Kidney tubule cell (primary cell): ENCODE data around the gene CD44.
"Not testable (repeated sequence)": the region's sequence is repeated elsewhere in the genome, so short reads cannot be mapped to it uniquely, and the experiment has no call there.

Experiments used
- DNase-seq: peaks from one replicate; pipeline ENCODE4 v3.0.0-alpha.2; 2018; ENCODE audit warnings: low spot score

The CD44 gene

GRCh38 chr11:35214226-35214770 is 75.3 kb downstream of the CD44 start:
- DNase-seq: no peak

- peak; percentile 99 for DNase-seq
Measured at GRCh38 chr11:35214792-35215193, 75.8 kb downstream of the CD44 start.

GRCh38 chr11:35215945-35216344 is 77.0 kb downstream of the CD44 start:
- DNase-seq: no peak

- DNase-seq: no peak
Measured at GRCh38 chr11:35216962-35217678, 78.1 kb downstream of the CD44 start.

- no peak for DNase-seq
Measured at GRCh38 chr11:35218956-35219355, 80.0 kb downstream of the CD44 start.

- DNase-seq: no peak
Measured at GRCh38 chr11:35223371-35223796, 84.4 kb downstream of the CD44 start.

- no peak for DNase-seq
Measured at GRCh38 chr11:35223991-35224390, 85.0 kb downstream of the CD44 start.

- DNase-seq: no peak
Measured at GRCh38 chr11:35225946-35226520, 87.1 kb downstream of the CD44 start.

GRCh38 chr11:35226756-35227155 is 87.8 kb downstream of the CD44 start:
- DNase-seq: not testable (repeated sequence)

- no peak for DNase-seq
Measured at GRCh38 chr11:35227576-35228327, 88.8 kb downstream of the CD44 start.

- DNase-seq: no peak
Measured at GRCh38 chr11:35228328-35228725, 89.4 kb downstream of the CD44 start.

GRCh38 chr11:35230388-35230787 is 91.4 kb downstream of the CD44 start:
- DNase-seq: no peak

GRCh38 chr11:35231076-35231860 is 92.3 kb downstream of the CD44 start:
- no peak for DNase-seq

- DNase-seq: no peak
Measured at GRCh38 chr11:35232891-35233330, 93.9 kb downstream of the CD44 start.

- DNase-seq: no peak
Measured at GRCh38 chr11:35233518-35233917, 94.5 kb downstream of the CD44 start.

GRCh38 chr11:35234460-35235156 is 95.6 kb downstream of the CD44 start:
- peak; percentile 73 for DNase-seq

GRCh38 chr11:35235157-35235468 is 96.1 kb downstream of the CD44 start:
- DNase-seq: no peak

- no peak for DNase-seq
Measured at GRCh38 chr11:35235498-35235897, 96.5 kb downstream of the CD44 start.

- DNase-seq: peak; percentile 94
Measured at GRCh38 chr11:35235936-35236666, 97.1 kb downstream of the CD44 start.

- DNase-seq: peak; percentile 92
Measured at GRCh38 chr11:35236667-35237003, 97.7 kb downstream of the CD44 start.

GRCh38 chr11:35237351-35237750 is 98.4 kb downstream of the CD44 start:
- no peak for DNase-seq
